NK-92 (cell line): ENCODE results near the gene COPB2.

Experiments used
- DNase-seq: peaks from one replicate; lab custom pipeline; 2025; ENCODE audit not compliant: unreplicated experiment; lab: John Stamatoyannopoulos, UW

COPB2 gene

GRCh38 chr3:139328356-139328755, 61.1 kb downstream of the COPB2 start:
- DNase-seq, result no peak

GRCh38 chr3:139327861-139328260, 61.6 kb downstream of the COPB2 start:
- DNase-seq, result no peak

GRCh38 chr3:139327231-139327630, 62.2 kb downstream of the COPB2 start:
- DNase-seq, result no peak

- DNase-seq, result no peak
These were observed 62.7 kb downstream of the COPB2 start for GRCh38 chr3:139326707-139327106.

GRCh38 chr3:139326131-139326530, 63.3 kb downstream of the COPB2 start:
- DNase-seq, result no peak

- no peak for DNase-seq
These were observed 63.9 kb downstream of the COPB2 start for GRCh38 chr3:139325551-139325950.

GRCh38 chr3:139324456-139324855, 65.0 kb downstream of the COPB2 start:
- no peak for DNase-seq

- DNase-seq, result no peak
These were observed 66.3 kb downstream of the COPB2 start for GRCh38 chr3:139323146-139323545.

GRCh38 chr3:139322346-139322745, 67.1 kb downstream of the COPB2 start:
- DNase-seq, result no peak

- DNase-seq, result no peak
These were observed 68.7 kb downstream of the COPB2 start for GRCh38 chr3:139320551-139321309.

- DNase-seq, result no peak
These were observed 69.7 kb downstream of the COPB2 start for GRCh38 chr3:139319428-139320402.

- no peak for DNase-seq
These were observed 70.6 kb downstream of the COPB2 start for GRCh38 chr3:139318826-139319225.

GRCh38 chr3:139318431-139318816, 71.0 kb downstream of the COPB2 start:
- DNase-seq, result no peak

GRCh38 chr3:139317660-139318430, 71.6 kb downstream of the COPB2 start:
- no peak for DNase-seq

- no peak for DNase-seq
These were observed 72.2 kb downstream of the COPB2 start for GRCh38 chr3:139317215-139317614.

GRCh38 chr3:139313921-139314320, 75.5 kb downstream of the COPB2 start:
- no peak for DNase-seq

- no peak for DNase-seq
These were observed 76.5 kb downstream of the COPB2 start for GRCh38 chr3:139312959-139313358.

- DNase-seq, result no peak
These were observed 77.0 kb downstream of the COPB2 start for GRCh38 chr3:139312416-139312815.

GRCh38 chr3:139311557-139311956, 77.9 kb downstream of the COPB2 start:
- no peak for DNase-seq

- no peak for DNase-seq
These were observed 78.9 kb downstream of the COPB2 start for GRCh38 chr3:139310474-139310933.

- no peak for DNase-seq
These were observed 79.6 kb downstream of the COPB2 start for GRCh38 chr3:139309880-139310279.
